HG03097 (cell line): ENCODE results near the gene ABHD5.
A peak's percentile ranks its signal among the peaks of the same experiment; 100 is the strongest.

Experiments used
- ATAC-seq: cut with Tn5 transposase; IDR thresholded peaks from one replicate; pipeline ENCODE4 v1.9.1; 2021; ENCODE audit not compliant: unreplicated experiment, low FRiP score

The ABHD5 gene

DNA sequence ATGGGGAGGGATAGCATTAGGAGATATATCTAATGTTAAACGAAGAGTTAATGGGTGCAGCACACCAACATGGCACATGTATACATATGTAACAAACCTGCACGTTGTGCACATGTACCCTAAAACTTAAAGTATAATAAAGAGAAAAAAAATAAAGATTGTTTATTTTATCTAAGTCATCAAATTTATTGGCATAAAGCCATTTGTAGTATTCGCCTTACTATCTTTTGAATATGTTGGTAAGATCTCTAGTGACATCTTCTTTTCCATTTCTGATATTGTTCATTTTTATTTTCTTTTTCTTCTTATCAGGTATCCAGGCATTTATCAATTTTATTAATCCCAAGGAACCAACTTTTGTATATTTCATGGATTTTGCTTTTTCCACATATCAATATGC lies 5.8 kb upstream of the ABHD5 start:
- no peak for ATAC-seq

DNA sequence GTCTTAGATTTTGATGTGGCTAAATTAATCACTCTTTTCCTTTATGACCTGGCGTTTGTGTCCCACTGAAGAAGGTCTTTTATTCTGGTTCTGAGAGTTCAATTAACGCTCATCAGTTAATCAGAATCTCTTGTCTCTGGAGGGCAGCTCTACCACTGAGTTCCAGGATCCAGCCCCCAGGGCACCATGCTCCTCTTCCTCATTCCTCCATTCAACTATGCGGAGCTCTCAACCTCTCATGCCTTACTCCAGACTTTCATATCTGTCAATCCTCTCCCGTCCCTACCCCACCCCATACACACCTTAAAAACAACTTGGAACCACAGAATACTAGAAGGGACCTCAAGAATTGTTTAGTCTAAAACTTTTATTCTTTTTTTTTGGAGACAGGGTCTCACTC lies 4.8 kb upstream of the ABHD5 start:
- ATAC-seq, result no peak

DNA sequence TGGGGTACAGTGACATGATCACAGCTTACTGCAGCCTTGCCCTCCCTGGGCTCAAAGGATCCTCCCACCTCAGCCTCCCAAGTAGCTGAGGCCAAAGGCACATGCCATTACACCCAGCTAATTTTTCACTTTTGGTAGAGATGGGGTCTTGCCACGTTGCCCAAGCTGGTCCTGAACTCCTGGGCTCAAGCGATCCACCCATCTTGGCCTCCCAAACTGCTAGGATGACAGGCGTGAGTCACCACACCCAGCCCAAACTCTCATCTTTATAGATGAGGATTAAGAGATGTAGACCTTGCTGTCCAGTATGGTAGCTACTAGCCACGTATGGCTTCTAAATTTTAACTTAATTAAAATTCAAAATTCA lies 4.4 kb upstream of the ABHD5 start:
- ATAC-seq, result no peak

DNA sequence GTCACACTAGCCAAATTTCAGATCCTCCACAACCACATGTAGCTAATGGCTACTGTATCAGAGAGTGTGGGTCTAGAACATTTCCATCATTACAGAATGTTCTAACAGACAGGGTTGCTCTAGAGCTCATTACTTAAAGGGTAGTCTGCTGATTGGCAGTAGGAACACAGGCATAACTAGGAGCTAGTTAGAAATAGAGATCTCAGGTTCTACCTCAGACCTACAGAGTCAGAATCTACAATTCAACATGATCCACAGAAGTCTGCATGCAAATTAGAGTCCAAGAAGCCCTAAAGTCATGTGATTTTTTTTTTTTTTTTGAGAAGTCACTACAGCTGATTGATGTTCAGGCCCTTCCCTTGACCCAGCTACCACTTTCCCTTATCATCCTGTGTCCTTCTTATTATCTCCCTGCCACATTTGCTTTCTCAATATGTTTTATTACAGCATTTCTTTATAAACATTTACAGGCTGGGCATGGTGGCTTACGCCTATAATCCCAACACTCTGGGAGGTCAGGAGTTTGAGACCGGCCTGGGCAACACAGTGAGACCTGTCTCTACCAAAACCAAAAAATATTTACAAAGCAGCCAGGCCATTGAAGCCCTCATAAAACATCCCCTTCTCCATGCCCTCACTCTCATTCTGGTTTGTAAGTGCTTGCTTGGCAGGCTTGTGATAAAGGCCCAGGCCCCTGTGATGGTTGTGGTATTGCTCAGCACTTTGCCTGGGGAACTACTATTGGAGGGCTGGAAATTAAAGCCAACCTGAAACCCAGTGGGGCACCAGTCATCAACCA lies 3.8 kb upstream of the ABHD5 start:
- no peak for ATAC-seq

DNA sequence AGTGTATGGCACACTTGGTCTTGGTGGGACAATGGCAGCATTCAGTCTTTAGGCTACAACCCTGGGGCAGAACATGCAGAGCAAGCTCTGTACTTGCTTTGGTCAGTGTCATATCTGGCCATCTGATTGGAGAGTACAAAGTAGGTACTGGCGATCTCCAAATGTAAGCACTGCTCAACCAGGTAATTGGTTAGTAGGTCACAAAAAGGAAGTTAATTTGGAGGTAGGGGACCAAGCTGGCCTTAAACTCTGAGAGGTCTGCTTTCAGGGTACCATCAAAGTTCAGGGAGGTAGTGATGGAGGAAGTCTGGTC lies 3.3 kb upstream of the ABHD5 start:
- no peak for ATAC-seq

DNA sequence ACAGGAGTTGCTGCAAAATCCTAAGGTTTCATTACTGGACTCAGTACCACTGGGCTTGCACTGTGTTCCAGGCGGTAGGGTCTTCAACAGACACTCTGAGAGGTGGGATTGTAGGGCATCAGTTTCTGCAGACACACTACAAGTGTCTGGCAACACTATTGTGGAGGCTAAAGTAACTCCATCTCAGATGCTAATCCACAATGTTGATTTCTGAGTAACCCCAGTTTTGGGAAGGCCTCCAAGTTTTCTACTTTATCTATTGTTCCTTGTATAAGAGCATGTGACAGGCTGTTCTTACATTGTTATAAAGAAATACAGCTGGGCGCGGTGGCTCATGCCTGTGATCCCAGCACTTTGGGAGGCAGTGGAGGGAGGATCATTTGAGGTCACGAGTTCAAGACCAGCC lies 2.5 kb upstream of the ABHD5 start:
- no peak for ATAC-seq

DNA sequence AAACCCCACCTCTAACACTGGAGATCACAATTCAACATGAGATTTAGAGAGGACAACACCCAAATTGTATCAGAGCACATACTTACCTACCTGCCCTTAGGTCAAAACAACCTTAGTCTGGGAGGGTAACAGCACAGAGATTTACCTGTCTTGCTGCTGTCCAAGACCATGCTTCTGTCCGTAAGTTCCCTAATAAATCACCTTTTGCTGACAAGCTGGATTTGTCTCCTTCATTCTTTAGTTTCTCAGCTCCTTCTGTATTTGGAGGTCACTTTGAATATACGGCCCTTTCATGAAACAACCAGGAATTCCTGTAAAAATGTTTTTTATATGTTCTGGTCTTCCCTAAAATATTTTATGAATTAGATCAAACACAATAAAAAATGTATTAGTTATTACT lies 1.6 kb upstream of the ABHD5 start:
- no peak for ATAC-seq

DNA sequence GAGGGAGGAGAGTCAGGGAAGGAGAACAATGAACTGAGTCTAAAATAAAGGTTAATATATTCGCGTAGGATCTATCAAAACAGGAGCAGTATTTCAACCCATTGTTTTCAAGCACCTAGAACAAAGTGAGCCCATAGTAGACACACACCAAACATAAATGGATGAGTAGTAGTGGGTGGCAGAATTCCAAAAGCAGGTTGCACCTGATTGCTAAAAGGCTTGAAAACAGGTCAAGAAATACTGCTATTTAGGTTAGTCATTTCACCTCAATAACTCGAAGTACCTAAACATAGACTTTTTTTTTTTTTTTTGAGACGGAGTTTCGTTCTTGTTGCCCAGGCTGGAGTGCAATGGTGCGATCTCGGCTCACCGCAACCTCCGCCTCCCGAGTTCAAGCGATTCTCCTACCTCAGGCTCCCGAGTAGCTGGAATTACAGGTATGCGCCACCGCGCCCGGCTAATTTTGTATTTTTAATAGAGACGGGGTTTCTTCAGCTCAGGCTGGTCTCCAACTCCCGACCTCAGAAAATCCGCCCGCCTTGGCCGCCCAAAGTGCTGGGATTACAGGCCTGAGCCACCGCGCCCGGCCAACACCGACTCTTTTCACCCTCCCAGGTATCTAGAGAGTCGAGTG lies 855 bp upstream of the ABHD5 start:
- no peak for ATAC-seq

DNA sequence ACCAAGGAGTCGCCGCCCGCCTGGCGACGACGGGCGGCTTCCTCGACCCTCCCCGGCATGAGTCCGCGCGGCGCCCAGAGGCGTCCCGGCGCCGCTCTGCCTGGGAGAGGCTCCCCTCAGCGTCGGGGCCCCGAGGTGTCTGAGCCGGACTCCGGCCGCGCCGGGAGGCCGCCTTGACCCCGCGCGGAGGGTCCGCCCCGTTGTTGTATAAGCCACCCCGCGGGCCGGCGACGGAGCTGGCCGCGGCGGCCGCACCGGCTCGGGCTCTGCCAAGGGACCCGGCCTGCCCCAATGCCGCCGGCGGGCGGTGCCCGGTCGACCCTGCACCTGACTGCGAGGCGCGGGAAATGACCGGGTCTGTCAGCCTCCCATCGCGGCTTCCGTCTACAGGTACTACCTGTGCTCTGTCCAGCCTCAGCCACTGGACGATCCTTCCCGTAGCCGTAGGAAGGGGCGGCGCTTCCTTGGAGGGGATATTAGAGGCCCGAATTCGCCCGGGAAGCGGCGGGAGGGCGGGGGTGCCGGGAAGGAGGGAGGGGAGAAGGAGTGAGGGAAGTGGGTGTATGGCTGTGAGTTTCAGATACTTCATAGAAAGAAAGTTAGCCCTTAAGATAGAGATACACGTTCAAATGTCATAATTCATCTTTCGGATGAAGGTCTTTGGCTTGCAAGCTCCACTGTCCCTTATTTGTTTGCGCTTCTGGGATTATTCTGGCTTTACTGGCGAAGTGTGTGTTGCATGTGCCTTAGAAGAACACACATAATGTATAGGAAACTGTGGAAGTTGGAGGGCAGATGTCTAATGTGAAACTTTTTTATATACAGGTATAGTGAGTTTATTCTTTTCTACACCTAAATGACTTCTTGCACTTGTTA lies 620 bp downstream of the ABHD5 start:
- peak; percentile 30 for ATAC-seq

DNA sequence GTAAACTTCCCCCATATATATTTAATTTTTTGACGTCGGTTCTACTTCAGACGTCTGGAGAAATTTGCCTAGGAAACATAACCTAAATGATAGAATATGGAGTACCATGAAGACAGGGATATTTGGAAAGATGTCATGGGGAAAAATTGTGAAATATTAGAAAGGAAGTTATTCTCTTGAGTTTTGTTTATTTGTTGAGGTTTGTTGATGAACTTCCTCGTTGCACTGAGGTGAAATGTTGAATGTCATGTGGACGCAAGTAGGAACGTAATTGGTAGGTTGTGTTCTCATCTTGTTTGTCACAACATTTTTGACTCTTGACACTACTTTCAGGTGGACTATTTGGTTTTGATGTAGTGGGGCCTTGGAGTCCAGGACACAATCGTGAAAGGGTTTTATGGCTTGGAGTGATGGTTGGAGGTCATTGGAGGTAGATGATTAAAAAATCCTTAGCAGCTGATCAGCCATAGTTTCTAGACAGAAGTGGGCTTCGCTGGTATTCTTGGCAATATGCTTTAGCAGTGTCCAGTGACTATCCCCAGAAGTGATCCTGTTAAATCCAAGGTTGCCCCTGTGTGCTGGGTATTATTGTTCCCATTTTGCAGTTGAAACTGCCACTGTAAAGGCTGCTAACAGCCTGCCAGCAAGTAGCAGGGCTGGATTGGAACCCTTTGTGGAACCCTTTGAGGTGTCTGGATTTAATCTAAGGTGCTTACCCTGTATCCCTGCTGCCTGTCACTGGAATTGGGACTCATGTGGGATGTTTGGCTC lies 1.5 kb downstream of the ABHD5 start:
- ATAC-seq, result no peak

DNA sequence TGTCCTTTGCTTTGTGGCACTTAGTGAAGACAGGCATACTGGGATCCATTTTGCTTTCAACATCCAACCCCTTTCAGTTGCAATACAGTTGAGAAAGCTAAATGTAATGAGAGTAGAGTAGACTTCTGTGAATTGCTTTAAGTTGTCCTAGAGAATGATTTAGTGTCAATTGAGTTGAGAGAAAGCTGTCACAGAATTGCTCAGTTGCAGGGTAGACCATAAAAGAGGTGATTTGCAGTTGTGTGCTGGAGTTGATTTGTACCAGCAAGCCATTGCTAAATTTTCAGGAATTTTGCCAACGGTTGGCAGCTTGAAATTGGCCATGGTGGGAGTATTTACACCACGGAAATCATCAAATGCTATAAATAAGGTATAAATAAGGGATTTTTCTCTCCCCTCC lies 2.2 kb downstream of the ABHD5 start:
- no peak for ATAC-seq

DNA sequence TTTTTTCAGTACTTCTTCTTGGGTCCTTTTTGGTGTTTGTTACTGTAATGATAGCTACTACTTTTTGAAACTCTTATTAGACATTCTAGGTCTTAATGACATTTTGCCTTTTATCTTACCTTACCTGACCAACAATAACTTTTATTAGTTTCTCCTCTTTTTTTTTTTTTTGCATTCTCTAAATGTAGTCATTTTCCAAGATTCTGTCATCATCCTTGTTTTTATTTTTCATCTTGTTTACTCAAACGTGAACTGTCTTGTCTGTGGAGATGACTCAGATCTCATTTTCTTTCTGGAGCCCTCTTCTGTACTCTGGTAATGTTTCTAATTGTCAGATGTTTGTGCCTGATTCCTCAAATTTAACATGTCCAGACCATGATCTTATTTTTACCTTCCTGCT lies 2.9 kb downstream of the ABHD5 start:
- no peak for ATAC-seq

DNA sequence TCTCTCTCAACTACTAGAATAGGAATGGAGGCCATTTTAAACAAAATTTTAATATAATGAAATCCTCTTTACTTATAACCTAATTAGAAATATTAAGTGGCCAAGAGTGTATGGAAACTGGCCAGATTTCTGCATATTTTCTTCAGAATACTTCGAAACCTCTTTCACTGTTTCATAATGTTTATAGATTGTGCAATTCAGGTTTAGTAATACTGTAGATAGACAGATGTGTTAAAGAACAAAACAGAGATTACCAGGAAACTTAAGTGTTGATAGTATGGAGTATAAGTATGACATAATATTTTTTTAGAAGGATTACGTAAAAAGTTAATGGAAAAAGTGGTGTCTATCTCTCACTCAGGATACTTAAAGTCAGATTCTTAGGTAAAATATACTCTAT lies 4.7 kb downstream of the ABHD5 start:
- no peak for ATAC-seq

DNA sequence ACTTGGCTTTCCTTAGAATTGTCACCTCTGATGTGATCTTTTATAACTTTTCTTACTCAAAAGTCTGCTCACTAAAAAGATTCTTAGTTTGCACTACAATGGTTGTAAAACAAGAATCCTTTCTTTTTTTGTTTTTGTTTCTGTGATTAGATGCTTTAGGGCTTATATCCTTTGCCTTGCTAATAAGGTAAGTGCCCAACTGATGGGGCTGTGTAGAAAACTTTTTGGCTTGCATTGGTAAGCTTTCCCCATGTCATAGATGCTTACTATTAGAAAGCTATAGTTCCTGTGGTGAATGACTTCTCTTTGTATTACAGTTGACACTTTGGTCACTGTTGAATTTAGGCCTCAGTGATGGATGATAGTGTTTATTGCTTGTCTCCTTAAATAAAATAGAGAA lies 5.1 kb downstream of the ABHD5 start:
- ATAC-seq, result no peak

DNA sequence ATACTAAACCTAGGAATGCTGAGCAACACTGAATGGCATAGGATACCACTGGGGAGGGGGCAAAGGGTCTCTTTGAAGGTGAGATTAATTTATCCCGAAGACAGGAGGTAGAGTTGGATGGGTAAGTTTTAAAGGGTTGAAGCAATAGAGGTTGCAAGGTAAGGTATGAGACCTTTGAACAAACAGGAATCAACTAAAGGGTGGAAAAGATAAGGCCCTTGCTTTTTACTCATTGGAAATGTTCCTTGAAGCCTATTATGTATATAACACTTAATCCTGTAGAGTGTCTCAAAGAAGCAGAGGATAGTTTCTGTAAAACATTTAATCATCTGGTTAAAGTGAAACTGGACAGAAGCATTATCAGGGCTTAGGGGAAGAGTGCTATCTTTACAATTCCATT lies 5.7 kb downstream of the ABHD5 start:
- ATAC-seq, result no peak

DNA sequence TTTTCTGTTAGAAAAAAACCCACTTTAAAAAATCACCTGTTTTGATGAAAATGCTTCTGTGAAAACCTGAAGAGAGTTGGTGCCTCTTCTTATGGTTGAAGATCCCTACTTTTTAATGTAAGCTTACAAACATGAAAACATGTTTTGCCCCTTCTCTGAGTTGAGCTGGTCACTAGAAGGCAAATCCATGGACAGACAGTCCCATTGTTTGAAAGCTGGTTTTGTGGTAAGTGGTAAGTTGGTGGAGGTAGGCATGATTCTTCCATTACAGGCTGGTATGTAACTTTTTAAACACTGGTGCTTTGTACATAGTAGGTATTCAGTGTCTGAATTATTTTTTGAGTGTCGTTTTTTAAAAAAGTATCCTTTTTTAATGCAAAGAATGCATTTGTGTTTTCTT lies 6.1 kb downstream of the ABHD5 start:
- ATAC-seq, result no peak

DNA sequence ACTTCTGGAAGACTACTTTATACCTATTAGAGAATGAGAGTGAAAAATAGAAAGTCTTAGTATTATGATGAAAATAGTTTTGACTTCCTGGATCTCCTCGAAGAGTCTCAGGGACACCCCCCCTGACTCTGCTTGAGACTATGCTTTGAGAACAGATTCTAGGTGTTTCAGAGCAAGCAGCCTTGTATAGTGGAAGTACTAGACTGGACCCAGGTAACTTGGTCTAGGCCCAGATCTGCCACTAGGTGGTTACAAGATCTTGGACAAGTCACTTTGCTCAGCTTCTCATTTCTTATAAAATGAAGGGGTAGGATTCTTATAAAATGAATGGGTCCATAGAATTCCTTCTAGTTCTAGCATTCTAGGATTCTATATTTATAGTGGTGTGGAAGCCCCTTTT lies 9.1 kb downstream of the ABHD5 start:
- peak; percentile 63 for ATAC-seq

DNA sequence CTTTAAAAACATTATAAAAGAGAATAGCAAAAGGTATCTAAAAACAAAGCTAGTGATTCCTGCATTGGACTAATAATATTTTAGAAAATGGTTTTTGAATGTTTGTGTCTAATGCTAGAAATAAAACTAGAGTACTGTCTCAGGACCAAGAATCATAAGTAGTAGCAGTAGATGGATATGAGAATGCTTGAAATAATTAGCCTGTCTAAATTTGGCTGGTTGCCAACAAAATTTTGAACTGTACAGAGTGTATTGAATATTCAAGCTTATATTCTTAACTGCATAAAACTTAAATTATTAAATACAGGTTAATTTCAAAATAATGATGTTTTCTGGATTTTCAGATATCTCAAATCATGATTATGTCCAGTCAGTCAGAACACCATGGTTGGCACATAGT lies 14.0 kb downstream of the ABHD5 start:
- no peak for ATAC-seq

DNA sequence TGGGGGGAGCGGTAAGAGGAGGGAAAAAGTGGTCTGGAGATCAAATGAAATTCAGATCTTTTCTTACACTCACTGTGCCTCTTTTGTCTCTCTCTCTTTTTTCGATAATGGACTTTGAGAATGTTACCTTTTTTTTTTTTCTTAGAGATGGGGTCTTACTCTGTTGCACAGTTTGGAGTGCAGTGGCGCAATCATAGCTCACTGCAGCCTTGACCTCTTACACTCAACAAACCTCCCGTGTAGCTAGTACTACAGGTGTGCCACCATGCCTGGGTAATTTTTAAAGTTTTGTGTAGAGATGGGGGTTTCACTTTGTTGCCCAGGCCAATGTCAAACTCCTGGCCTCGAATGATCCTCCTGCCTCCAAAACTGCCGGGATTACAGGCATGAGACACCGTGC lies 15.6 kb downstream of the ABHD5 start:
- no peak for ATAC-seq

DNA sequence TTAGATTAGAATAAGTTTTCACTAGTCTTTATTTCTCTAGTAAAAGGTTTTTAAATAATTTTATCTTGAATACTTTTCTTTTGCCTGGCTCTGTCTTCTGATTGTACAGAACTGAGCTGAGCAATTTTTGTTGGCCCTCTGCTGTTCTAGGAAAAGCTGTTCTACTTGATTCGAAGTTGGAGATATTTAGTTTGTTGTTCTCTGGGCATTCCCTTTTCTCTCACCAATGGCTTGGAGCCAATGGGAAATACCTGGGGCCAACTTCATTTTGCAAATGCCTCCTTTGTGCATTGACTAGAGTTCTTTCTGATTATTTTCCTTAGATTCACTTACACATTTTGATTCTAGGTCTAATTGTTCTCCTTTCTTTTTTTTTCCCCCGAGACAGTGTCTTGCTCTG lies 16.5 kb downstream of the ABHD5 start:
- no peak for ATAC-seq

DNA sequence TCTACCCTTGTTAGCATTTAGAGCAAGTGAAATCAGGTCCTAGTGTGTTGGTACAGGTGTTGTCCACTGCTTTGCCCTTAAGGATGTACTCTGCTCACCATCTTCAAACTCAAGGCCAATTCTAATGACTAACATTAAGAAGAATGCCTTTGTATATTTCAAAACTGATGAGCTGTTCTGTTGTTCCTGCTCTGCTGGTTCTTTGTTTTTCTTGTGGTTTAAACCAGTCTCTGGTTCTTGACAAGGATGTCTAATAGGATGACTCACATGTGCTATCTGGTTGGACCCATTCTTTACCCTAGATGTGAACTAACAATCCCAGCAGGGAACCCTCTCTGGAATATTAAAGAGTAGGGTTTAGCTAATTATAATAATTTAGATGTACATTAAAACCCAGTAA lies 17.3 kb downstream of the ABHD5 start:
- no peak for ATAC-seq
